K562 (cell line): ENCODE data around the gene WFIKKN1. TPM values are rescaled to one million over a fixed set of nuclear protein-coding genes. Genes with fewer than 3 reads are reported as not detected.

Experiments
- CAMTA2 ChIP-seq: fragments of 250-450 bp; sonication (Bioruptor Pico); conservative IDR thresholded peaks from 2 replicates; pipeline ENCODE4 v1.5.1; 2022
- E2F4 ChIP-seq: sonication (generic); formaldehyde crosslinking; IDR thresholded peaks from 2 replicates; pipeline ENCODE4 v1.8.0; 2022; ENCODE audit warnings: mild to moderate bottlenecking, low read depth, missing genetic modification reagents
- FOXJ3 ChIP-seq: sonication (generic); formaldehyde crosslinking; IDR thresholded peaks from 2 replicates; pipeline ENCODE4 v1.4.0; 2020; ENCODE audit warnings: mild to moderate bottlenecking, missing genetic modification reagents
- HMG20B ChIP-seq: fragments of 250-450 bp; sonication (Bioruptor Pico); IDR thresholded peaks from 2 replicates; pipeline ENCODE4 v1.5.0; 2021; ENCODE audit warnings: mild to moderate bottlenecking
- KLF13 ChIP-seq: fragments of 450-650 bp; IDR thresholded peaks from 2 replicates; pipeline ENCODE4 v1.6.1; 2016; ENCODE audit warnings: missing genetic modification characterization, low read depth, mild to moderate bottlenecking, missing compliant biosample characterization, moderate library complexity, borderline replicate concordance
- NEUROD1 ChIP-seq: fragments of 150-350 bp; IDR thresholded peaks from 2 replicates; pipeline ENCODE4 v1.6.1; 2014; ENCODE audit warnings: borderline replicate concordance, low read length, low read depth; ENCODE audit not compliant: partially characterized antibody
- NFATC3 ChIP-seq: fragments of 450-650 bp; IDR thresholded peaks from 2 replicates; pipeline ENCODE4 v1.6.1; 2017; ENCODE audit warnings: mild to moderate bottlenecking
- PHF8 ChIP-seq: fragments of 200-600 bp; sonication (generic); IDR thresholded peaks from 2 replicates; pipeline ENCODE4 v1.6.1; 2012; ENCODE audit warnings: mixed run types, mild to moderate bottlenecking, inconsistent platforms, low read length, moderate library complexity, borderline replicate concordance
- POLR3A ChIP-seq: IDR thresholded peaks from 2 replicates; pipeline ENCODE4 v1.6.1; 2011; ENCODE audit warnings: borderline replicate concordance, mild to moderate bottlenecking, moderate library complexity; ENCODE audit not compliant: insufficient read length, insufficient read depth; ENCODE audit errors: extremely low read depth
- RUNX1 ChIP-seq: sonication (generic); IDR thresholded peaks from 2 replicates; pipeline ENCODE4 v1.6.1; 2016; ENCODE audit warnings: antibody characterized with exemption, low read depth
- THRAP3 ChIP-seq: fragments of 450-650 bp; IDR thresholded peaks from 2 replicates; pipeline ENCODE4 v1.6.1; 2016; ENCODE audit warnings: mild to moderate bottlenecking, inconsistent platforms, borderline replicate concordance
- WHSC1 ChIP-seq: IDR thresholded peaks from one replicate; pipeline ENCODE4 v1.6.1; 2012; ENCODE audit warnings: low read length, control low read depth, inconsistent platforms
- ZFP1 ChIP-seq: fragments of 450-650 bp; formaldehyde crosslinking; IDR thresholded peaks from 2 replicates; pipeline ENCODE4 v1.4.0; 2020; ENCODE audit warnings: mild to moderate bottlenecking, mixed read lengths
- ZNF140 ChIP-seq: fragments of 250-450 bp; sonication (Bioruptor Pico); IDR thresholded peaks from 2 replicates; pipeline ENCODE4 v1.8.0; 2021; ENCODE audit warnings: moderate library complexity, mild to moderate bottlenecking, inconsistent platforms
- ZNF174 ChIP-seq: fragments of 250-450 bp; sonication (Bioruptor Pico); IDR thresholded peaks from 2 replicates; pipeline ENCODE4 v1.4.0; 2020; ENCODE audit warnings: mild to moderate bottlenecking
- ZNF444 ChIP-seq: fragments of 250-450 bp; sonication (Bioruptor Pico); IDR thresholded peaks from 2 replicates; pipeline ENCODE4 v1.4.0; 2020; ENCODE audit warnings: mild to moderate bottlenecking, moderate library complexity
- ZNF766 ChIP-seq: fragments of 200-800 bp; sonication (Bioruptor generic); conservative IDR thresholded peaks from 2 replicates; pipeline ENCODE4 v1.6.1; 2016; ENCODE audit warnings: missing genetic modification characterization, missing compliant biosample characterization
- ZSCAN29 ChIP-seq: fragments of 450-650 bp; IDR thresholded peaks from 2 replicates; pipeline ENCODE4 v1.6.1; 2017
- polyA plus RNA-seq, 8 experiments: library from polyadenylated mRNA; depleted of rRNA in 4 of 8; stranded (reverse) in 5 of 8; unstranded in 3 of 8; fragments of >200 nt; fragmentation: Nextera tagmentation in 2 of 8; fragmentation: Illumina TruSeq in 1 of 8; extraction: Ambion mirVana in 2 of 8; extraction: Trizol in 1 of 8; gene quantifications; 2 replicates each; pipeline versions ENCODE4 v1.2.1 to v1.2.3, GENCODE V29; 2011 to 2014; ENCODE audit warnings: inconsistent platforms in 1 of 8, missing spikeins in 1 of 8
- total RNA-seq, 7 experiments: library from RNA; depleted of rRNA in 6 of 7; stranded (reverse); fragments of >200 nt in 6 of 7; fragmentation: Illumina TruSeq in 2 of 7; extraction: Trizol in 2 of 7; gene quantifications; 2 replicates each; pipeline versions ENCODE4 v1.2.1 to v1.2.3, GENCODE V29; 2011 to 2021; ENCODE audit warnings: low replicate concordance in 1 of 7
- TF ChIP-seq, protein P1 (sequence below), 2 experiments: fragments of 450-650 bp in 1 of 2; IDR thresholded peaks; 2 replicates each; pipeline ENCODE4 v1.6.1; 2011 to 2017; ENCODE audit warnings: low read depth in 2 of 2, antibody characterized with exemption in 1 of 2, borderline replicate concordance in 1 of 2, low read length in 1 of 2, mild to moderate bottlenecking in 1 of 2, mixed read lengths in 1 of 2; ENCODE audit not compliant: control insufficient read depth in 1 of 2
- TF ChIP-seq, protein P2 (sequence below): fragments of 250-450 bp; sonication (Bioruptor Pico); IDR thresholded peaks from 2 replicates; pipeline ENCODE4 v1.4.0; 2020; ENCODE audit warnings: mild to moderate bottlenecking, moderate library complexity

The WFIKKN1 gene
- total and polyA plus RNA-seq, 9 of the 15 experiments (the other 6 are each of a cell fraction or from before 2014, with no cell fraction given): 0.14 to 1.1 (median 0.50) TPM; not detected in 4

- TF ChIP-seq, protein P1, sequence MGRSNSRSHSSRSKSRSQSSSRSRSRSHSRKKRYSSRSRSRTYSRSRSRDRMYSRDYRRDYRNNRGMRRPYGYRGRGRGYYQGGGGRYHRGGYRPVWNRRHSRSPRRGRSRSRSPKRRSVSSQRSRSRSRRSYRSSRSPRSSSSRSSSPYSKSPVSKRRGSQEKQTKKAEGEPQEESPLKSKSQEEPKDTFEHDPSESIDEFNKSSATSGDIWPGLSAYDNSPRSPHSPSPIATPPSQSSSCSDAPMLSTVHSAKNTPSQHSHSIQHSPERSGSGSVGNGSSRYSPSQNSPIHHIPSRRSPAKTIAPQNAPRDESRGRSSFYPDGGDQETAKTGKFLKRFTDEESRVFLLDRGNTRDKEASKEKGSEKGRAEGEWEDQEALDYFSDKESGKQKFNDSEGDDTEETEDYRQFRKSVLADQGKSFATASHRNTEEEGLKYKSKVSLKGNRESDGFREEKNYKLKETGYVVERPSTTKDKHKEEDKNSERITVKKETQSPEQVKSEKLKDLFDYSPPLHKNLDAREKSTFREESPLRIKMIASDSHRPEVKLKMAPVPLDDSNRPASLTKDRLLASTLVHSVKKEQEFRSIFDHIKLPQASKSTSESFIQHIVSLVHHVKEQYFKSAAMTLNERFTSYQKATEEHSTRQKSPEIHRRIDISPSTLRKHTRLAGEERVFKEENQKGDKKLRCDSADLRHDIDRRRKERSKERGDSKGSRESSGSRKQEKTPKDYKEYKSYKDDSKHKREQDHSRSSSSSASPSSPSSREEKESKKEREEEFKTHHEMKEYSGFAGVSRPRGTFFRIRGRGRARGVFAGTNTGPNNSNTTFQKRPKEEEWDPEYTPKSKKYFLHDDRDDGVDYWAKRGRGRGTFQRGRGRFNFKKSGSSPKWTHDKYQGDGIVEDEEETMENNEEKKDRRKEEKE (IDR thresholded peaks at IDR 0.05; ENCODE audit: borderline replicate concordance in 1 of 2, control insufficient read depth in 1 of 2, low read depth in 2 of 2, low read length in 1 of 2): 0 out of 4 replicates have a peak, but pooled peaks of 1 of the 2 experiments have one; percentile 69
- peak; percentile 86 for TF ChIP-seq KLF13
- TF ChIP-seq, protein P2, sequence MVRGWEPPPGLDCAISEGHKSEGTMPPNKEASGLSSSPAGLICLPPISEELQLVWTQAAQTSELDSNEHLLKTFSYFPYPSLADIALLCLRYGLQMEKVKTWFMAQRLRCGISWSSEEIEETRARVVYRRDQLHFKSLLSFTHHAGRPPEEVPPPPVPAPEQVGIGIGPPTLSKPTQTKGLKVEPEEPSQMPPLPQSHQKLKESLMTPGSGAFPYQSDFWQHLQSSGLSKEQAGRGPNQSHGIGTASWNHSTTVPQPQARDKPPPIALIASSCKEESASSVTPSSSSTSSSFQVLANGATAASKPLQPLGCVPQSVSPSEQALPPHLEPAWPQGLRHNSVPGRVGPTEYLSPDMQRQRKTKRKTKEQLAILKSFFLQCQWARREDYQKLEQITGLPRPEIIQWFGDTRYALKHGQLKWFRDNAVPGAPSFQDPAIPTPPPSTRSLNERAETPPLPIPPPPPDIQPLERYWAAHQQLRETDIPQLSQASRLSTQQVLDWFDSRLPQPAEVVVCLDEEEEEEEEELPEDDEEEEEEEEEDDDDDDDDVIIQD (CRISPR knock-in tag): no peak
- TF ChIP-seq E2F4 (CRISPR knock-in tag): 0 out of 2 replicates have a peak, but pooled peaks have one; percentile 34
- no peak for TF ChIP-seq ZFP1 (CRISPR knock-in tag)
- no peak for TF ChIP-seq ZNF174 (CRISPR knock-in tag)
- TF ChIP-seq ZNF766 (CRISPR knock-in tag): peak; percentile 49
- no peak for TF ChIP-seq ZNF140
- no peak for TF ChIP-seq FOXJ3 (CRISPR knock-in tag)
- no peak for TF ChIP-seq ZNF444
- TF ChIP-seq POLR3A: peak; percentile 95
- TF ChIP-seq CAMTA2 (CRISPR knock-in tag): no peak
- TF ChIP-seq ZSCAN29: no peak; the same call in 1 of the 2 replicates
- no peak for TF ChIP-seq HMG20B (CRISPR knock-in tag)
- no peak for TF ChIP-seq NFATC3
- peak; percentile 63; the same call in 1 of the 2 replicates for TF ChIP-seq PHF8
- peak; percentile 80 for TF ChIP-seq NEUROD1
- TF ChIP-seq RUNX1: no peak; the same call in 1 of the 2 replicates
- TF ChIP-seq THRAP3: no peak
- TF ChIP-seq WHSC1: no peak
Observed at GRCh38 chr16:636206-637080, 5.7 kb downstream of the WFIKKN1 start, which contains the start of gene METTL26 (continued).
